HK-2 (cell line): Measurements from ENCODE around the gene AGBL1.

Experiments
- DNase-seq: peaks from one replicate; pipeline ENCODE4 v3.0.0-alpha.2; 2018; ENCODE audit not compliant: unreplicated experiment

AGBL1 gene

DNA sequence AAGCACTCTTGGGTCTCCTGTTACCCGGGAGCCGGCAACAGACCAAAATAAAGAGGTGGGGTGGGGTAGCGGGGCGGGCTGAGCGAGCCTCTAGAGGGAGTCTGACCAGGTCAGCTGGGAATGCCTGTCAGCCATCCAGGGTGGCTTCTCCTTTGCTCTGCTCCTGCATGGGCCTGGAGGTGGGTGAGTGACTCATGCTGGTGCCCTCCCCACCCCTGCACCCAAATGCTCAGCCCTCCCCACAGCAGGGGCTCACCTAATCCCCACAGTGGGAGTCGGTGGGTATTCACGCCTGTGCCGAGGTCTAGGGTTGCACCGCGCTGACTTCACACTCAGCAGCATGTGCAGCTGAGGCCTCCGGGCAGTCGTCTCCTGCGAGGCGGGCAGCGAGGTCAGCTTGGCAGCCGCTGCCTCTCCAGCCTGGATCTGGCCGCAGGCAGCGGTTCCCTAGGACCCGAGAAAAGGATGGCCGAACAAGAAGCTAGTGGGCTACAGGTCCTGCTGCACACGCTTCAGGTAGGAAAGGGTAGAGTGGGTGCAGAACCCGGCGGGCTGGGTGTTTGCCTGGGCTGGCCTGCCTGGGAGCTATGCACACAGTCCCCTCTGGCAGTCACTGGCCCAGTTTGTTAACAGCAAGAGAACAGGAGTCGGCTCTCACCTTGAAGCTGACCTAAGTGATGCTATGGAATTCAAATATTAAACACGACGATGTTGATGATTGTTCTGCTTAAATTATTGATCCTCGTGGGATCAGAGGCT, at the start of gene AGBL1:
Gene AGBL1, plus strand, starts transcription at position 364 of the 759 bp plus-strand sequence.
- no peak for DNase-seq

DNA sequence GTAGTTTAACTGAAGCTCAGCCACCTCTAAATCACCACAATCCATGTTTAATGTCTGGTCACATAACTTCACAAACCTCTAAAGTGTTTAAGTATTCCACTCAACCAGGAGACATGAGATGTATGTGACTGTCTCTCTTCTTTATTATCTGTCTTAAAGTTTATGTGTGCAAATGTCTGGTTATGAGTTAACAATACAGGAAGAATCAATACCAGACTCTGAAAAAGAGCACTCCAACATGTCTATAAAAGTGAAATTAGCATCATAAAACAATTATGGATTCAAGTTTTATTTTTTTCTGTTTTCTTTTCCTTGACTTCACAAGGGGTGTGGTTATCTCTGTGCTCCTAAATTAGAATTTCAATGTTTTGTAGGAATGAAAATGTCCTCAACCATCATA, 44.8 kb upstream of the AGBL1 start:
- DNase-seq: no peak

DNA sequence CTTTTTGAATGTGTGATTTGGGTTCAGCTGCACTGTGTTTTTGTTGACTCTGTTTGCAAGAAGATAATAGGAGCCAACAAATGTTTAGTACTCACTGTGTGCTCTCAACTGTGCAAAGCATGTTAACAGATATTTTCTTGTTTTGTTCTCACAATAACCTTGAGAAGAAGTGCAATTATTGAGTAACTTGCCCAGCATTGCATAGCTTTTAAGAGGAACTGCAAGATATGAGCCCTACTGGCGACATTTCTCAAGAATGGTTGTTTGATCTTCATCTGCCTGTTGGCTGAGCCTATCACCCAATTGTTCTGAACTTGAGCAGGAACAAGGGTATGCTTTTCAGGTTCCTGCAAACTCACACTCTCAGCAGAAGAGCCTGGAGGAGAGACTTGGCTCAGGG, 43.4 kb upstream of the AGBL1 start:
- DNase-seq: no peak

DNA sequence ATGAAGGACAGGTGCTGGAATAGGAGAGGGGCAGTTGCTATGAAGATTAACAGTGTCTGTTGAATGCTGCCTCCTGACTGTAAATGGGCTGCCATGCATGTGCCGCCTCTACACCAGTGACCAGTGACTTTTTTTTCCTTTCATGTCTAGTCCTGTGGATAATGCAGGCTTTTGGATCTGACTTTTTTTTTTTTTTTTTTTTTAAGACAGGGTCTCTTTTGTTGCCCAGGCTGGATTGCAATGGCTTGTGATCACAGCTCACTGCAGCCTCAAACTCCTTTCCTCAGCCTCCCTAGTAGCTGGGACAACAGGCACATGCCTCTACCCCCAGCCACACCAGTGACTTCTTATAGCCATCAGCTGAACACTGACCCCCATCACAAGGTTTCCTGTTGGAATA, 41.2 kb upstream of the AGBL1 start:
- no peak for DNase-seq

DNA sequence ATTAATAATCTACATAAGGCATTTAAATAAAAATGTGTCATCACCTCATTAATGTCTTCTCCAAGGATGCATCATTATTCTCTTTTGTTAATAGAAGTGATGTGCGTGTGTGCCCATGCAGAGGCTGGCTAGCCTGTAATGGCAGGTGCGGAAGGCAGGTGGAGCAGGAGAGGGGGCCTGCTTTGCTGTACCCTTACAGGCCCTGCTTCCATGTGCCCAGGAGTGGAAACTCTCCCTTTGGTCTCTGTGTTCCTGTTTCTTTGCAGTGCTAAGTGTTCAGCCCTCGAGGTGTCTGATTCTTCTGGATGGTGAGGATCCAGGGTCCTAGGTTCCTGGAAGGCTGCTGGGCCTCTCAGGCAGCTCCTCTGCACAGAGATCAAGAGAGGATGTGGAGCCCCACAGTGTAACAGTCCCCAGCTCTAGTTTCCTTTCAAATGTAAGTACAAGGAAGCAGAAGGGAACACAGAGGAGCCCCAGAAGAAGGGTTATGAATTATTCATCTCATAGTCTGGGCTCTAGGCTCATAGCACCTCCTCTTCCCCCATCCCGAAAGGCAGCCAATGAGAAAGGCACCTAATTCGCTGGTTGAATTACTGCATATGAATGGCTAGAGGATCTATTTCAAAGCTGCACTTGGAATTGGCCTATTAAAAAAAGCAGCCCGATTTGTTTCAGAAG, 39.2 kb upstream of the AGBL1 start:
- no peak for DNase-seq

- no peak for DNase-seq
Observed at GRCh38 chr15:86041399-86041798, 38.3 kb upstream of the AGBL1 start.

- no peak for DNase-seq
Observed at GRCh38 chr15:86042226-86042625, 37.4 kb upstream of the AGBL1 start.

DNA sequence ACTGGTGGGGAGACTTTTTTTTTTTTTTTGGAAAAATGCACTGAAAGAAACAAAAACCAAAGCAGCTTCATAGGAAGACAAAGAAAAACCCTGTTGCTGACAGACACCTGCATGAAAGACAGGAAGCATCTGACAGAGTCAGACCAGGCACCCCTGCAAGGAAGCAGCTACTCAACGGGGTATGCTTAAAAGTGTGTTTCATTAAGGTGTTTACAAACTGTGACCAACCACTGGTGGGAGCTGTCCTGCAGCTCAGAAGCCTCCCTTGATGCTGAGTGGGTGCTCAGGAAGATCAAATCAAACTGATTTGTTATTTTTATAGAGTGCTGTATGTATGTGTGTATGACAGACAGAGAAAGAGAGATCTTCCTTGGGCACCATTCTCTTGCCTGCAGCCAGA, 34.7 kb upstream of the AGBL1 start:
- DNase-seq: no peak

DNA sequence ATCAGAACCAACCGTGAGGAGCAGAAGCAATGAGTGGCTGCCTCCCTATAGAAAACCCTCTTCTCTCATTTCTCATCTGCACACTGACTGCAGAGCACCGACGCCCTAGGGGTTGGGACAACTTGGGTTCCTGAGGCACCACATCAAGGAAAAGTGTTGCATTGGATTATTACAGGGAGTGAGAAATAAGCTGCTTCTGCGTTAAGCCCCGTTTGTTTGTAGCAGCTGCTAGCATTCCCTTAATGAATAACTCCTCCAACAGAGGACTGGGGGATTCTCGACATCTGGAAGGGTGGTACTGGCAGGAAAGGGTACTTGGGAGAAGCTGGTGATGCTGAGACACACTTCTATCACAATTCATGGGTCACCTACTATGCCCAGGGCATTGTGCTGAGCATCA, 25.3 kb upstream of the AGBL1 start:
- DNase-seq: no peak

DNA sequence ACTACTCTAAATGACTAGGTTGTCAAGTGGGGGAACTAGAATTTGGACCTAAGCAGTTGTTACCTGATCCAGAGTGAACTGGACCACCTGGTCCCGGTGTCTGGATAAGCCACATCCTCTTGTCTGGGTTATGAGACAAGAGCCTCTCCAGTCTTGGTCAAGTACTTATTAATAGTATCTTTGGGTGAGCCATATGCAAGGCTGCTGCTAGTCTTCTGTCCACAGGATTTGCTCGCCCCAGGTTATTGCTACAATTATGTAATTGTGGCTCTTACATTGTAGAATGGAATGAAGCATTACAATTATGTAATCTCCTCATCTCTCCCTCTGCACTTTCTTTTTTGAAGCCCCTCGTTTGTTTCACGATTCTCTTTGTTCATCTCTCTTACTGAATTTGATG, 24.0 kb upstream of the AGBL1 start:
- no peak for DNase-seq

GRCh38 chr15:86059851-86060250, 19.8 kb upstream of the AGBL1 start:
- no peak for DNase-seq

DNA sequence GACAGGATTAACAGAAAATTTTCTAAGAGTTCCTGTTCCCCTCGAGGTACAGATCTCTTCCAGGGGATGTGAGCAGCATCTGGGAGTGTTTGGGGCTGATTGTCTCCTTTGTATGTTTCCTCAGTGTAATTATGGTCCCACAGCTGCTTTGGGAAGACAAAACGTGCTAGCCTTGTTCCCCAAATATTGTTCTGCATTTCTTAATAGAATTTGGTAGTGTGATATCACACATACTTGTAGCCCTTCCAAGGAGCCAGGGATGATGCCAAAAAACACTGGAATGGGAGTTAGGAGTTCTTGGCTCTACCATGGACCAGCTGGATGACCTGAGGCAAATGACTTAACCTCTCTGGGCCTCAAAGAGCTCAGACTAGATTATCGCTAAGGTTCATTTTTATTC, 19.0 kb upstream of the AGBL1 start:
- no peak for DNase-seq

DNA sequence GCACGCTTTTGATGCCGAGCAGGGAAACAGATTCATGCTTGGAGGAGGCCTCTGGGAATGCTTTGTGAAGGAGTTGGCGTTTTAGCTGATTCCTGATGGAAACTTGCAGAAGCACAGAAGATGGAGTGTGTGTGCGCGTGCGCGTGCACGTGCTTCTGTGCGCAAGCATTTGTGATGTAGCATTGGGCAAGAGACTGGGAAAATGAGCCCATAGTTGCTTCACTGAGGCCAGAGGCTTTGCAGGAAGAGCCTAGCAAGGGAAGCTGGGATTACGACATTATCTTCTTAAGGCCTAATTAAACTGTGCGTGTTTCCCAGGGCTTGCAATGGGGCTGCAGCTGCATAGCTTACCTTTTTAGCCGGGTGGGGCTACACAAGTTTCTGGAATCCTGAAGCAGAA, 18.1 kb upstream of the AGBL1 start:
- DNase-seq: no peak

DNA sequence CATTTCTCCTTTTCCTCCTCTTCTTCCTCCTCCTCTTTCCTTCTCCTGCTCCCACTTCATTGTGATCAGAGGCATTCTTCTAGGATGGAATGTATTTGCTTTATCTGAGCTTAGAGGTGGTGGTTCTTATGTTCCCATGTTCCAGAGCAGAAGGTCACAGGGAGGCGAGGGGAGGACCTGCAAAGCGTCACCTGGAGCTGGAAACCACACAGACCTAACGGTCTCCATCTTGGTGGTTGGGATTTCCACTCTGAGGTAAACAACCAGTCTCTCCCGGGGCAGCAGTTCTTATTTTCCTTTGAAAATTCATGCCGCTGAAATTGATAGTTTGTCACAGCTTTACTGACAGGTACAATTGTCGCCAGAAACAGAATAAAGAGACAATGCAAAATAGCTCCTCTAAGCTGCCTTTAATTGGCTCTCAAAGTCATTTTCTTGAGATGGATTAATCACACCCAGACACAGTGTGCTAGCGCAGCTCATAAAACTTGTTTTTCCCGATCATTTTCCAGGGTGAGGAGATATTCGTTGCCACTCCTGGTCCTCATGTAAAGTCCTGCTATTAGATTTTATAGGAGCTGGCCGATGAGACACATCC, 16.9 kb upstream of the AGBL1 start:
- no peak for DNase-seq

DNA sequence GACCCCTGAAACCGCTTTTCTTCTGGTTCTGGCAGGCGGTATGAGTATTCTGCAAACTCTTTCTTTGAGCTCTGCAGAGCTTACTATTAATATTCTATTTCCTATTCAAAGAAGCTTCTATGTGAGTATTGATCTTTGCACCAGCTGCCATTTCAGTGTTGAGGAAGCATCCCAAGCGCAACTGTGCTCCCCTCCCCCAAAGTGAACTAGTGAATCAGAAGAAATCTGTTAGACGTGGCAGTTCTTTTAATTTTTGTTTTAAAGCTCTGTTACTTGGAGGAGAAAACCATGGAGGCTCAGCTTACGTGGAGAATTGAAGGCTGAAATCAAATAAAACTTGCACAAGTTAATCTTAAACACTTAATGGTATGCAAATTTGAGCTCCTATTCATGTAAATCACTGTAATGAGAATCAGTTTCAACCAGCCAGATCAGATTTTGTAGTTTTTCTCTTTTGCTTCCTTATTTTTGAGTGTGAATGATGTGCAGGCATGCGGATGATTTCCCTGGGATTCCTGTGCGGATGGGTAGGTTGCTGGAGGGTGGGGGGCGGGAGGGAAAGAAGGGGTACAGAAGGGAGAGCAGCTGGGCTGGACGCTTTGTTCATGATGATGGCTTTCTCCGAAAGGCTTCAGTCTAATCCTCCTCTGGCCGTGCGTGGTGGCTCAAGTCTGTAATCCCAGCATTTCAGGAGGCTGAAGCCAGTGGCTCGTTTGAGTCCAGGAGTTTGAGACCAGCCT, 16.1 kb upstream of the AGBL1 start:
- DNase-seq: no peak

- DNase-seq: no peak
Observed at GRCh38 chr15:86064326-86064725, 15.3 kb upstream of the AGBL1 start.

DNA sequence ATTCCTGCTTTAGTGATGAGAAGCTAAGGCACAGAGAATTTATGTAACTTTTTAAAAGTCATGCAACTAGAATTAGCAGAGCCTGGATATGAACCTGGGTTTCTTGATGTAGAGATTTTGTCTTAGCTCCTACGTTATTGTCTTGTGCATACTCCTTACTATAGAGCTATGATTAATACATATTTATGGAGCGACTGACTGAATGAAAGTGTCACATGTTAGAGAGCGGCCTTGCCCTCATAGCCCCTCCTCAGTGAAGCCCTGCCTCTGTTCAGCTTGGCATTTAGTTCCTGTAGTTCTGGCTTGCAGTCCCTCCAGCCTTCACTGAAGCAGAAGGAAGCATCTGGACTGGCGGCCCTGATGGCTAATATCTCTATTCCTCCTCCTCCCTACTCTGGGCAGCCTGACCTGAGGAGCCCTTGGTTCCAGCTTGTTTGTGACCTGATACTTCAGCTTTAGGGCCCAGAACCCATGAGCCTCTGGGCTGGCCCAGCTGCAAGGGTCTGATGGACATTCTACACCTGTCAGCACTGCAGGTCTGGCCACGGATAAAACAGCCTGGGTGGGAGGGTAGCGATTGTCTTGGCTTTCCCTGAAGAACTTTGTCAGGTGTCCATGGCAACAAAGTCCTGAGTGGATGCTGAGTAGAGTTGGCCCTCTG, 13.4 kb upstream of the AGBL1 start:
- DNase-seq: no peak

DNA sequence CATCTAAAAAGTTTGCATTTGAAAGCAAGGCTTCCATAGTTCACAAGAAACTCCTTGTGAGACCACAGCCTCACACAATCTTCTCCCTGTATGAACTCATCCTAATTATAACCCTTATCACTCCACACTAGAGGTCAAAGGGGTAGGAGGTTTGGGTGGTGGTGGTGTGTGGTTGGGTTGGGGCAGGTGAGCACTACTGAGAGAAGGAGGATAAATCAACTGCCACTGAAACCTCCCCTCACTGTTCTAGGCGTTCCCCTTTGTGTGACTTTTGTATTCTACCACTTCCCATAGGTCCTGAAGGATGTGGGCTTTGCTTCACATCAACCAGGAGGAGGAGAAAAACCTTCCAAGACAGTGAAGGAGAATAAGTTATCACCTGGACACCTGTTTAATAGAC, 6.4 kb upstream of the AGBL1 start:
- no peak for DNase-seq

- no peak for DNase-seq
Observed at GRCh38 chr15:86076468-86076867, 3.2 kb upstream of the AGBL1 start.

DNA sequence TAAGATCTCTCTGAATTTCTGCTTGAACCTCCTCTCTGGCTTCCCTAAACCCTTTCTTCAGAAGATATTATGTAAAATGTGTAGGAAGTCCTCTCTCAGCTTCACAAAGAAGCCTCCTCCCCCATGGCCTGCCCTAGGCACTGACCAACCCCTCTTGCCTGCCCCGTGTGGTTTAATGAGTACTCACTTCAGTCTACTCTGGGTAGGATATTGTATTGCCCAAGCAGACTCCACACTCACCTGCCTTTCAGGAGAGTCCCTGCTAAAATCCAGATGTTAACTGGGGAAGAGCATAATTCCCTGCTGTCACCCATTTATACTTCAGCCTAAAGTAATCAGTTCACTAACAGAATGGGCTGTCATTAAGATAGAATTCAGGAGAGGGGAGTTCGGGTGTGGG, 2.6 kb upstream of the AGBL1 start:
- no peak for DNase-seq

DNA sequence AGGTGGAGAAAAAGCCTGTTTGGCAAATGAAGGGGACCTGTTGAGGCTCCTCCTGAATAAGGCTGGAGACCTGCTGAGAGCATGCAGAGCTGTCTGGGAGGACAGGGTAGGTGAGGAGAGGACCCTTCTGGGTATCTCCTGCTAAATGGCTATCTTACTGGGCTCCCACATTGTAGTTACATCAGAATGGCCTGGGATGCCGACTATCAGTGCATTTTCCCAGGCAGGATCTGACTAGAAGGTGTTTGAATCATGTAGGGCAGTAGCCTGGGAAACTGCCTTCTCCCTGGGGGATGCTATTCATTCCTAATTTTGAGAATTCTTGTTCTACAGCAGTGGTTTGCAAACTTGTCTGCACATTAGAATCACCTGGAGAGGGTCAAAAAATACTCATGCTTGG, 631 bp downstream of the AGBL1 start:
- no peak for DNase-seq
